ENCODE data around the gene CEP85L.
A peak's percentile ranks its signal among the peaks of the same experiment; 100 is the strongest.

Gene CEP85L

DNA sequence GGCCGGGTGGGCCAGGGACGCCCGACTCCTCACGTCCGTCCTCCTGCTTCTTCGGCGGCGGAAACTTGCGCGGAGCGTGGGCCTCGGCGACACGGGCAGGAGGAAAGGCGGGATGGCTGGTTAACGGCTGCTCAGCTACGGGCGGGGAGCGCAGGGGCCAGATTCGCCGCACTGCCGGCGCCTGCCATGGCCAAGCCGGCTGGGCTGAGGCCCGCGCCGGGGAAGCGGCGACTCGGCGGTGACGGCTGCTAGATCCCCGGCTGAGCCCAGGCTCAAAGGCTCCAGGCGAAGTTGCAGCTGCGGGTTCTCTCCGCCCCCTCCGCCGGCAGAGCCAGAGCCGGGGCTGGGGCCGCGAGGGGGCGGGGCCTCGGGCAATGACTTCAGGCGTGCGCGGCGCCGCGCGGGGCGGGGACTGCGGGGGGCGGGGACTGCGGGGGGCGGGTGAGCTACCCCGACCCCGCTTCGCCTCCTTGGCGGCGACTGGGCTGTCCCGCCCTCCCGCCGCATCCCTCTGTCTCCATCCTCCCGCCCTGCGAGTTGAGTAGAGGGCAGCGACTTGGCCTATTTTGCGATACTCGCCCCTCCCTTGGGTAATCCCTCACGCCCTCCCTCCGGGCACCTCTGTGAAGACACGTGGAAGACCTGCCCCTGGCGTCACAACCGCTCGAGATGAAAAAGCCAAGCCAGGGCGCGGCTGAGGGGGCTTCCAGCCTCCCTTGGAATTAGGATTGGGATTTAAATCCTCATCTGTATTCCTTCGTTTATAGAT is at the start of gene CEP85L:
TSS of gene CEP85L (minus strand) at position 310 of the 769 bp plus-strand sequence. CDS start 322 bp downstream, outside the sequence.
- peak; percentile 94 for DNase-seq

DNA sequence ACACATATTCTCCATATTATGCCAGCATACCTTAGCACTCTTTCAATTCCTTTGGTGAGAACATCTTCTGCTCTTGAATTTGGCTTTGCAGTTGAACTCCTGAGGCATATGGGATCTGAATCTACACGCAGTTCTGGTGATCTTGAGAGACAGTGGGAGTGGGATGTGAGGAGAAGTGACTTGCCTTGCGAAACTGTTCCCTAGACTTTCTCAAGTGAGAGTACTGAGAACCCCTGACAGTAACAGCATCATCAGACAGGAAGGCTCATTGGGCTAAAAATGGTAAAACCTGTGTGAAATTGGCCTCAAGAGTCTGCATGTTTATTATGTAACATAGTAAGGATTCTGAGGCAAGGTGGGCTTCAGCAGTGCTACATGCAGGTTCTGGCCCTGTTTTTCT is 49.1 kb upstream of the CEP85L start:
- DNase-seq, result peak; percentile 28

DNA sequence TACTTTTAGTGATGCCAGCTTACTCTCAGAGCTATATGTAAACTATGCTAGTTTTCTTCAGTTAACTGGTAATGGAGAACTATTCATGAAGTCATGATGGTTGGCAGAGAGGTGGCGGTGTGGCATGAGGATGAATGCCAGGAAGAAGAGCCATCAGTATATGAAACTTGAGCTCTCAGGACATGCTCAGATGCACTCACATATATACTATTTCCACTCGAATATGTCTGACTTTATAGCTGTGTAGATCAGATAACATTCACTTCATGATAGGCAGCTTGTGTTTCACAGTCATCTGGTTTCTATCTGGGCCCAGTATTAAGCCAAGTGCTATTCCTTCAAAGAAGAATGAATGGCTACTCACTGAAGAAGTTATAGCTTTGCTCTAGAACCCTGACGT is 46.2 kb upstream of the CEP85L start:
- no peak for DNase-seq

DNA sequence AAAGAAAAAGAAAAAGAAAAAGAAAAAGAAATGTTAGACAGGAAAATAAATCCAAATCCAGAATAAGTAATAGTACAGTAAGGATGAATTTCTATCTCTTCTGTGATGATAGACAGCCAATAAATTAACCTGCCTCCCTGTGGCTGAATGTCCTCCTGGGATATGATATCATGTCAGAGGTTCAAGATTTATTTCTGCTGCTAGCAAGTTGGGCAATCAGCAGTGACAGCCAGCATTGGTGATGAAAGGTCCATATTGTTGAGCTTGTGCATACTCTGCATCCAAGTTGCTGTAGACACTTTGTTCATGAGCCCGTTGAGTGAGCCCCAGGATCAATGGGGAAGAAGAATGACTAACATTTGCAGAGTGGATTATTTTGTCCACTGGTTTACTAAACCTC is 44.9 kb upstream of the CEP85L start:
- no peak for DNase-seq

DNA sequence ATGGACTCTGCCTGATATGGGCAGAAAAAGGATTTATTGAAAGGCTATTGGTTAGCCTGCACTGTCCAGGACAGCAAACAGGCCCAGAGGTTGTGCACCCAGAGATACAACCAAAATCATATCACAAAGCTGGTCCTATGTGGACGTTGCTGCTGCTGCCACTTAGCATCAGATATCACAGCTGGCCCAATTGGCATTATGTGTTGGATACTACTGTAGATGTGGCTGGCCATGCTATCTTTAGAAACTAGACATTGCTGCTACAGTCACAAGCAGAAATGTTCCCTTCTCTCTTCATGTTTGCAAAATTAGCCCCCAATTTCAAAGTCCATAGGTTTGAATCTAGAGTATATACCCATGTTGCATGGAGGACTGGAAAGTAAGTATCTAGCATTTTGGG is 42.2 kb upstream of the CEP85L start:
- no peak for DNase-seq

DNA sequence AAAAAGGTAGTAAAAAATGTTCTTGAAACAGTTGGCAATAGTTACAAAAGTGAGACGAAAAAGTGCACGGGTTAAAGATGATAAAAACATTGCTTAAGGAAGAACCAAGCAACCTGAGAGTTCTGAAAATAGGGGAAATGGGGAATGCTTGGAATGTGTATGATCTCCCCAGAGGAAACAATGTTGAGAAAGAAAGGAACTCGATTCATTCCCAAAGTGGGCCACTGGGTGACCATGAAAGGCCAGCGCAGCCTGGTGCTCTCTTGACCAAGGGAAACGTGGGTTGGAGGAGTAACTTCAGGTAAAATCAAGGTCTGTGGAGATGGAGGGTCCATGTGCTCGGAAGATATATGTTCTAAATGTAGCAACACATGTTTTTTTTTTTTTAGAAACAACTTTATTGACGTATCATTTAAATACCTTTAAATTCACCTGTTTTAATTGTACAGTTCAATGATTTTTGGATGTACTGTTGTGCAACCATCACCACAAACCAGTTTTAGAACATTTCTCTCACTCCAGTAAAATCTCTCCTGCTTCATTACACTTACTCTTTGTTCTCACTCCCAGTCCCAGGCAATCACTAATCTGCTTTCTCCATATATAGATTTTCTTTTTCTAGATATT is 34.5 kb upstream of the CEP85L start:
- DNase-seq, result no peak

DNA sequence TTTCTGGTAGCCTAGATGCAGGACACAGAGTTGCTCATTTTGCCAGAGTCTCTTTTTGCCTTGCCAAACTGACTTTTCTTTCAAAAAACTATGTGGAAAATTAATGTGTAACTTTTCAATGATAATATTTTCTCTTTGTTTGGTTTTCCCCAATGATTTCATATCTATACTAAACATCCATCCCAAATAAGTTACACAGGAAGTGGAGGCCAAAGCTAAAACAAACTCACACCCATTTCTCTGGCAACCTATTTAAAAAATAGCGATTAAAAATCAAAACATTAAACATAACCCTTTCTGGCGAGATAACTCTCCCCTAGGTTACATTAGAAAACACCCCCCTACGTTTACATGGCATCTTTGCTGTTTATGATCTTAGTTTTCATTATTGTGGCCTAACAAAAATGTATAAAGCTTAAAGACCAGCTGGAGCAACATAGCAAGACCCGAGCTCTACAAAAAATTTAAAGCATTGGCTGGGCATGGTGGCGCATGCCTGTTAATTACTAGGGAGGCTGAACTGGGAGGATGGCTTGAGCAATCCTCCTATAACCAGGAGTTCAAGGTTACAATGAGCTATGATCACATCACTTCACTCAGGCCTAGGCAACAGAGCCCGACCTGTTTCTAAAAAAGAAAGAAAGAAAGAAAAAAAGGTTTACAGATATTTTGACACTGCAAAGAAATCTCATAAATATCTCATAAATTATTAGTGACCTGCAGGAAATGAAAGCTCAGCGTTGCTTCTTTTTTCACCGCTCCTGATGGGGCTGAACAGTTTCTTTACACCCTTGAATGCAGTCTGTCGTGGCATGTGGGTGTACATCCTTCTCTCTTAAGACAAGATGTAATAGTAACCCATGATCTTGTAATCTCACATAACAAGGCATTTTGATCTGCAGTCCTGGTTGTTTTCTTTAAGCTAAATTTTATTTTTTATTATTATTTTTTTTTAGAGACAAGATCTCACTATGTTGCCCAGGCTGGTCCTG is 32.8 kb upstream of the CEP85L start:
- DNase-seq, result no peak

DNA sequence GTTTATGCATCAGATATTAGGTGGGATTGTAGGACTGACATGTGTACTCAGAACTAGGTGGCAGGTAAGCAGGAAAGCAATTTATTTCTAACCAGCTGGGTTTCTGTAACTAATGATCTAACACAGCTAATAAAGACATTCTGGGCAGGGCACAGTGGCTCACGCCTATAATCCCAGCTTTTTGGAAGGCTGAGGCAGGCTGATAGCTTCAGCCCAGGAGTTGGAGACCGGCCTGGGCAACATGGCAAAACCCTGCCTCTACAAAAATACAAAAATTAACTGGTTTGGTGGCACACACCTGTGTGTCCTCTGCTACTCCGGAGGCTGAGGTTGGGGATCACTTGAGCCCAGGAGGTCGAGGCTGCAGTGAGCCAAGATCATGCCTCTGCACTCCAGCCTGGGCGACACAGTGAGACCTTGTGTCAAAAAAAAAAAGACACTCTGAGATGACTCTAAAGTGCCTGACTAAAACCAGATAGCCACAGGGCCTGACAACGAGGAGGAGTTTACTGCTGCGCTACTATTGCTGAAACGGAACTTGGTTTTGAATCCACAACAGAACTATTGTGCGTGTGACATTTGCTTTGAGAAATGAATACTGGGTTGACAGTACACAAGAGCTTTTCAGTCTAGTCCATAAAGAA is 29.2 kb upstream of the CEP85L start:
- DNase-seq, result no peak

DNA sequence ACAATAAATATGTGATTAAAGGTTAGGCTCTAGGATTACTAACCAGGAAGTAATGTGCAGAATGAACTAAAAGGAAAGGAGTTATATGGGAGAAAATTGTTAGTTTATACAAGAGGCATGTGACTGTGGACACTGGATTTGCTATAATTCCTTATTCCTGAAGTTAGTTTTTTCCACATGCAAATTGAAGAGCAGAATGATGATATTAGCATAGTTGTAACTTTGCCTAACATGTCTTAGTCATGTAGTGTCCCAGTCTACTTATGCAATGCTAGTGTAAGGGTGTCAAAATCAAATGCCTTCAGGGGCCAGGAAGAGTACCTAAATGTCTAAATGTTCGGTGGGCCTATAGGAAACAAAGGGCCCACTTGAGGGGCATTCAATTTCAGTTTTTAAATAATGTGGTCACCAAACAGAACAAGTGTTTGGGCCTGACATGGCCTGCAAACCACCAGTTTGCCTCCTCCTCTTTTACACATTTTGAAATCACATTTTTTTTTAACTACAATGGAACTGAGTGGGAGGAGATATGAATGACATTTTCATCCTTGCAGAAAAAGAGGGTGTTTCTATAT is 28.0 kb upstream of the CEP85L start:
- peak; percentile 44 for DNase-seq

DNA sequence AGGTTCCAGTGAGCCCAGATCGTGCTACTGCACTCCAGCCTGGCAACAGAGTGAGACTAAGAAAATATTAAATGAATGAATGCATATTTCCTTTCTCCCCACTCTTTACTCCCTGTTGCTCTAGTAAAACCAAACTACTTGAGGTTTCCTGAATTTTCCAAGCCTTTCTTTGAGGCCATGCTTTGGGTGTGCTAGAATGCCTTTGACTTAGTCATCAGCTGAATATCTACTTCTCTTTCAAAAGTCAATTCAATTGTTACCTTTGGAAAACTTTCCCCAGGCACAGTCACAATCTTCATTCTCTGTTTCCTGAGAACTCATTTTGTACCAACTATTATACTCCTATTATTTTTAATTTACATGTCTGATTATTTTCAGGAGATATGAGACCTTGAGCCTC is 27.5 kb upstream of the CEP85L start:
- DNase-seq, result no peak

DNA sequence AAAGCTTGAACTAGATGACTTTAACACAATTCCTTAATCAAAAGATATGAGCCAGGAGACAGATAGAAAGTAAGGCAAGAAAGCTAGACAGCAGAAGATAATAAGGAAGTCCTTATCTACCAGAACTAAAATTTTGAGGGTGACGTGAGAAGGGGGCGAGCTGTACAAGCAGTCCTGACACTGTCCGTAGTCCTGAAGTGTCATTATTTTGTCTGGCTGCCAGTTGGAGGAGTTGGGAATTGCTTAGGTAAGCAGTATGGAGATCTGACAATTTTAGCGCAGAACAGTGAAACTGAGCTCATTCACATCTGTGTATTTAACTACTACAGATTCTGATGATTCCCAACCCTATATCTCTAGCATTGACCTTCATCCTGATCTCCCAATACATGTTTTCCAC is 25.8 kb upstream of the CEP85L start:
- no peak for DNase-seq

DNA sequence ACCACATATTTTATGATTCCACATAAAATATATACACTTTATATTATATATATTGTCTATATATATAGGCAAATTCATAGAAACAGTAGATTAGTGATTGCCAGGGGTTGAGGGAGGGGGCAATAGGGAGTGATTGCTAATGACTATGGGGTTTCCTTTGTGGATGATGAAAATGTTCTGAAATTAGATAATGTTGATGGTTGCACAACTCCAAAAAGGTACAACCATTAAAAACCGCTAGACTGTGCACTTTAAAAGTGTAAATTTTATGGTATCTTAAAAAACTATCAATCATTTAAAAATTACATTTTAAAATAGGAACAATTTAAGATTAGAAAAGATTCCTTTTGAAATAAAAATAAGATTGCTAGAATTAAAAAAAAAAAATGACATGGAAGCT is 23.8 kb upstream of the CEP85L start:
- no peak for DNase-seq

DNA sequence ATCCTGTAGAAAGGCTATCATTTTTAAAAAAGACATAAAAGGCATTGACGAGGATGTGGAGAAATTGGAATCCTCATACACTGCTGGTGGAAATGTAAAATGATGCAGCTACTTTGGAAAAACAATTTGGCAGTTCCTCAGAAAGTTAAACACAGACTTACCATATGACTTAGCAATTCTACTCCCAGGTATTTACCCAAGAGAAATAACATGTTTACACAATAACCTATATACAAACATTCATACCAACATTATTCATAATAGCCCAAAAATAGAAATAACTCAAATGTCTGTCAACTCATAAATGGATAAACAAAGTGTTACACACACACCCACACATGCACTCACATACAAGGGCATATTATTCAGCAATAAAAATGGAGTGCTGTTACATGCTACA is 23.4 kb upstream of the CEP85L start:
- no peak for DNase-seq

DNA sequence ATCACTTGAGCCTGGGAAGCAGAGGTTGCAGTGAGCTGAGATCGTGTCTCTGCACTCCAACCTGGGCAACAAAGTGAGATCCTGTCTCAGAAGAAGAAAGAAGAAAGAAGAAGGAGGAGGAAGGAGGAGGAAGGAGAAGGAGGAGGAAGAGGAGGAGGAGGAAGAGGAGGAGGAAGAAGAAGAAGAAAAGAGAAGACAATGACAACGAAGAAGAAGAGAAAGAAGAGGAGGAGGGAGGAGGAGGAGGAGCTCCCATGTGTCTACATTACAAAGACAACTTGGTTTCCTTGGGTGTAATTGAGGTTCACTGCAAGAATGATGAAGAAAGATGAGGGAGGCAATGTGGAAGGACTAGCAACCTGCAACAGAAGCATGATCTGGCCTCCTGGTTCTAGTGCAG is 21.3 kb upstream of the CEP85L start:
- no peak for DNase-seq

DNA sequence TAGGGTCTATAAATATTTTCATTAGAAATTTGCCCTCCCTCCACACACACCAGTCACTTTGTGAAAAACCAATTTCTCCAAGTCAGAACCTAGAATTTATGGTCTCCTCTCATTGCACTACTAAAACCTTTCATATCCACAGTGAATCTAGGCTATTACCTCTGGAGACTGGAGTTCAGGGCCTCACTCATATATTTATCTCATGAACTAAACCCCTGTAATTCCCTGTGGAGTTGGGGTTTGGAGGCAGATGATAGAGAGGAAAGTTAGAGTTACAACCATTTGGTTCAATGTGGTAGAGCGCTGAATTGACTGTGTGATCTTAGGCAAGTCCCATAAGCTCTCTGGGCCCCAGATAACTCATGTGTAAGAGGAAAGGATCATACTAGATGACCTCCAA is 18.2 kb upstream of the CEP85L start:
- no peak for DNase-seq

DNA sequence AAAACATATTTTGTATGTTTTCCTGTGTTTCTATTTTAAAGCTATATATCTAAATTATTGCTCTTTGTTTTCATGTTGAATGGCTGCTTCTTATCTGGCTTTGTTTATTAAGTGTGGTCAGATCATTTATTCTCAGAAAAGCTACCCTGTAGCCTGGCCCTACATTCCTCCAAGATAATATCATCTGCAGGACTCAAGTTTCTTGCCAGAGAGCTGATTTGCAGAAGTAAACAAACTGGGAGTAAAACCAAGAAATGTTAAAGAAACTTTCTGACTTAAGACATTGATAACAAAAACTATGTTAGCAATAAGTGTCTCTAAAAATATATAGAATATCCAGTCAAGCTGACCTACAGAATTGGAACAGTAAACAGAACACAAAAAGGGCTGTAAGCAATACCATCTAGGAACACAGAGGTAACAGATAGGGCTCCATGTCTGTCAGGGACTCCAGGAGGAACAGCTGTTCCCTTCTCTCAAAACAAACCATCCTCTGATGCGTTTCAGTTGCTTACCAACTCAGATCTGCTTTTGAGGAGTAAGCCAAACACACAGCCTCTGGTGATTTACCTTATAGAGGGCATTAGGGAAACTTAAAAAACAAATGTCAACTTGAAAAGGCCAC is 17.5 kb upstream of the CEP85L start:
- DNase-seq, result no peak

DNA sequence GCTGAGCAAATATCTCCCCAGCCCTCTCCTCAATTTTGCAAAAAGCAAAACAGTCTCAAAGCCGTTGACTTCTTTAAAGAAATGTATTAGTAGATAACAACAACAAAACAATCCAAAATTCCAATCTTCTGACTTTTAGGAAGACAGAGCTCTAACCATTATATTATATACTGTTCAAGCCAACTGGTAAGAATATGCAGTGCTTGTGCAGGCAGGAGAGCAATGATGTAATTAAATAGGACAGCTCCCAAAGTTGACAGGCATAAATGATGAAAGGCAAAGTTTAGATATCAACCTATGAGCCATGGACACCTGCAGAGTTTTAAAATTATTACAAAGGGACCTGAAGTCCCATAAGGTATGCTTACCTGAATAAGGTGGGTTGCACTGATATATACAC is 16.6 kb upstream of the CEP85L start:
- DNase-seq, result no peak

DNA sequence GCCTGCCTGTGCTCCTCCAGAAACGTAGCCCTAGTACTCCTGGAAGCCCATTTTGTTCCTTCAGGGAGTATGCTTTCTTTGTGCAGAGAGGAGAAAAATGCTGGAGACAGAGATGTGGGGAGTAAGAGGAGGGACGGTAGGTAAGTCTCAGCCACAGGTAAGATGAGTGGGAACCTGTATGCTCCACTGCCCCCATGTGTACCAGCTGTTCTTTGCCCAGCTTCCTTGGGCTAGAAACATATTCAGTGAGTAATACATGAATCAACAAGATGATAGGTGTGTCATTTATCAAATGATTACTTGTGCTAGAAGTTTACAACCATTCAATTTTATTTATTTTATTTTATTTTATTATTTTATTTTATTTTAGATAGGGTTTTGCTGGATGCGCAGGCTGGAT is 13.6 kb upstream of the CEP85L start:
- DNase-seq, result no peak

DNA sequence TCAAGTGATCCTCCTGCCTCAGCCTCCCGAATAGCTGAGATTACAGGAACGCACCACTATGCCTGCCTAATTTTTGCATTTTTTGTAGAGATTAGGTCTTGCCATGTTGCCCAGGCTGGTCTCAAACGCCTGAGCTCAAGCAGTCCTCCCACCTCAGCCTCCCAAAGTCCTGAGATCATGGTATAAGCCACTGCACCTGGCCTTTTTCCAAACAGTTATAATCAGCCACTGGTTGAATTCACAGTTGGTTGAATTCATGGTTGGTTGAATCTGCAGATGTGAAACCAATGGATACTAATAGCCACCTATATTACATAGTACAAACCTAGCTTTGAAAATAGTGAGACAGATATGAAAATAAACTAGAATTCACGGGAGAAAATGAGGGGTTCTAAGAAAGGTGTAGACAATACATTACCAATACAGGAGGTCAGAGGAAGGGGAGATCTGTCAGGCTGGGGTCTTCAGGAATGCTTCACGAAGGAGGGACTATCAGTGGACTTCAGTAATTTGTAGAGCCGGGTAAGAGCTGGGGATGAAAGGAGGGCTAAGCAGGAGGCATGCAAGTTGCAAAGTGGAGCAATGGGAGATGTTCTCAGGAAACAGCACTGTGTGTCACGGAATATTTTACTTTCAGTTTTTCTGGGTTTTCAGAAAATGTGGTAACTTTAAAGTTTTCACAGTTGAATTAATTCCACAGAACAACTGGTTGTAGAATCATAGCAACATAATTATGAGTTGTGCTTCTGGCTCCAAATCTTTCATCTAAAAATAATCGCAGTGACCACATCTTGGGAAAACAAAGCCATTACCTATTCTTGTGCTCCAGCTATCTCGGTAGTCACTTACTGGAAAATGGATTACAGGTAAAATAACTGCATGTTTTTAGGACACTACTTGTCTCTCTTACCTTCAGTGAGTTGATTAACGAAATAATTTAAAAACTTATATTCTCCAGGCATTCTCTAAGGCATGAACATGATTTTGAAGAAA is 12.9 kb upstream of the CEP85L start:
- DNase-seq, result no peak

DNA sequence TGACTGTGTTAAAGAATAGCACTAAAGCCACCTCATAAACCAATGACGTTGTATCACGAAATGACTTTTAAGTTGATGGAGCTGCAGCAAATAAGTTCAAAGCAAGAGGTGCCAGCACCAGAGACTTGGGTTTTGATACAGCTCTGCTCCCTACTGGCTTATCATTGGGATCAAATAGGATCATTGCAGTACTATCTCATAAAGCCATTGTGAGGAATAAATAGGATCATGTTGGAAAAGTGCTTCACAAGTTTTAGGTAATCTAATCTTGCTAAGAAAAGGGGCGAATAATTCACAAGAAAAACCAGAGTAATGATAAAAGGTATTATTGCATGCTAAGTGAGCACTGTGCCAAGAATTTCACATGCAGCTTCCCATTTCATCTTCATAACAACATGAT is 10.4 kb upstream of the CEP85L start:
- DNase-seq, result no peak

DNA sequence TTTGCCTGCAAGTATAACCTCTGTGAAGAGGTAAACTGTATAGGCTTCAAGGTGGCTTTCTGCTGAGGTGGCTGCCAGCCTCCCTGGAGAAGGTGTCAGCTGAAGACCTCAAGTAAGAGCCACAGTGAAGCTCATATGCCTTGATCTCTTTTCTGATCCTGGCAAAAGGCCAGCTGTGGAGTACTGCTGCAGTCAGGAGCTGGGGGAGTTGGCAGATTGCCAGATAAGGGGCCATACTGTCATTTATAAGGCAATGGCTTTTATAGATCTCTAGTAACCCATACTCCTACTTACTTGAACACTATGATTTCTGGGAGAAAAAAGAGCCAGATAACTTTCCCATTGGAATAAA is 8.8 kb upstream of the CEP85L start:
- no peak for DNase-seq

All from suppressor macrophage treated with lipopolysaccharide for 4 hours (primary cell).